Mesodermal cell (in vitro differentiated cells): Measurements from ENCODE around the gene SPNS2.
A peak's percentile ranks its signal among the peaks of the same experiment; 100 is the strongest.

Source experiments
- H3K27ac ChIP-seq: 2 replicates; pipeline ENCODE4 v1.7.0; 2013; ENCODE audit warnings: mild to moderate bottlenecking, low read depth, low read length, moderate library complexity; ENCODE audit not compliant: severe bottlenecking
- H3K36me3 ChIP-seq: 2 replicates; pipeline ENCODE4 v1.7.1; 2013; ENCODE audit warnings: mild to moderate bottlenecking, low read length, moderate library complexity; ENCODE audit not compliant: control insufficient read depth, insufficient read depth
- H3K4me1 ChIP-seq: one replicate; pipeline ENCODE4 v1.7.1; 2013; ENCODE audit warnings: mild to moderate bottlenecking, low read length; ENCODE audit not compliant: insufficient read depth, control insufficient read depth, poor library complexity, severe bottlenecking
- H3K4me3 ChIP-seq: 2 replicates; pipeline ENCODE4 v1.7.0; 2013; ENCODE audit warnings: low read length, control low read depth, mild to moderate bottlenecking; ENCODE audit not compliant: insufficient read depth, poor library complexity, severe bottlenecking; ENCODE audit errors: extremely low read depth
- H3K9me3 ChIP-seq: 2 replicates; pipeline ENCODE4 v1.7.1; 2013; ENCODE audit warnings: mild to moderate bottlenecking, low read length, moderate library complexity; ENCODE audit not compliant: control insufficient read depth
- WGBS, 2 experiments: methylation state at CpG; one replicate each; pipeline ENCODE4 v1.1.5; 2013; ENCODE audit warnings: missing lambda C conversion rate in 2 of 2; ENCODE audit not compliant: insufficient coverage in 2 of 2; 5-methylcytosine and 5-hydroxymethylcytosine counted together

SPNS2 gene

DNA sequence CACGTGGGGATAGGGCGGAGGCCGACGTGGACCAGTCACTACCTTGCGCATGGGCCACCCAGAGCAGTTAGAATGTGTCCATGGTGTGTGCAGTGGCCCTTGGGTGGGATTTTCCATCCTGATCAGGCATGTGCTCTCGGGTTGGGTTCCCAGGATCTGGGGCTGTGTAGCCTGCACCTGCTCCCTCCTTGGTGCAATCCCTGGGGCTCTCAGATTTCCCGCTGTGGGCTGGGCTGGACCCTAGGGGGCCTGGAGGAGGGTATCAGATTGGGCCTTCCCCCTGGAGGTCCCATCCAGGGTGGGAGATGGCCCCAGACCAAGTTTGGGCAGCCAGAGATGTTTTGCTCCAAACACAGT is 86.9 kb downstream of the SPNS2 start:
- Histone ChIP-seq H3K4me1 (peaks cover 21% of the 10 kb centered on the region), H3K36me3 (no peaks in the 10 kb centered on the region), H3K9me3 (no peaks in the 10 kb centered on the region), H3K27ac (no peak overlapping the region), H3K4me3 (no peak overlapping the region)
- 78% methylated on average over 5 to 7 of the region's 7 CpGs for WGBS, 2 experiments

DNA sequence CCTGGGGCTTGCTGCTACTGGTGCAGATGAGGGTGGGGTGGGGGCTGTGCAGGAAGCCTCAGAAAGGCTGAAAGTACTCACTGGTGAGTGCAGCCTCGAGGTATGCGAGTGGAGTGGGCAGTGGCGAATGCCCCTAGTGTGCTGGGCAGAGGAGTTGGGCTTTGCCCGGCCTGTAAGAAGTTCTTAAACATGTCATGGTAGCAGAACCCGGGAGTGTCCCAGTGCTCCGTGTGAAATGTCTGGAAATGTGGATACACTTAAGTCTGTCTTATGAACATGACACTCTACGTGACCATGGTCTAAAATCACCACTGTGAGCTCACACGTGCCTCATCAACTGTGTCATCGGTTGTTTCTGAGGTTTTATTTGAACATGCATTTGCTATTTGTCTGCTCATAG is 87.4 kb downstream of the SPNS2 start:
- H3K4me3 ChIP-seq, result no peak overlapping the region
- no peaks in the 10 kb centered on the region for H3K9me3 ChIP-seq
- H3K27ac ChIP-seq, result no peak overlapping the region
- no peaks in the 10 kb centered on the region for H3K36me3 ChIP-seq
- H3K4me1 ChIP-seq, result peaks cover 21% of the 10 kb centered on the region
- WGBS, 2 experiments, result 86 to 93% methylated on average over 8 to 9 of the region's 9 CpGs

DNA sequence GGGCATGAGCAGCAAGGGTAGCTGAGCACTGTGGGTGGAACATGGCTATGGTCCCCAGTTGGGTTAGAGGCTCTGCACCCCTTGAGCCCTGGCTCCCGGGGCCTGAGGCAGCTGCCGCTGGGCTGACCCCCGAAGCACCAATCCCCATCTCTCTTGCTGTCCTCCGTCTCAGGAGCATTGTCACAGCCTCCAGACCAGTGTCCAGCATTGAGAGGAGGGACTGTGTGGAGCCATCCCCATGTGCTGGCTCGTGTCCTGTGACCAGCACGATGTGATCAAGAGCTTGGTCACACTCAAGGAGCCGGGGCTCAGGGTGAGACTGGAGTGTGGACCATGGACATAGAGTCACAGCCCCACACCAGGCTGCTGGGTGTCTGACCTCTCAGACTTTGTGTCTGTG is 88.5 kb downstream of the SPNS2 start:
- H3K36me3 ChIP-seq, result no peaks in the 10 kb centered on the region
- peak overlapping the region; percentile 75 for H3K27ac ChIP-seq
- H3K4me1 ChIP-seq, result peaks cover 25% of the 10 kb centered on the region
- no peaks in the 10 kb centered on the region for H3K9me3 ChIP-seq
- 97 to 98% methylated on average over 5 of the region's 7 CpGs for whole genome bisulfite sequencing, 2 experiments
- H3K4me3 ChIP-seq, result no peak overlapping the region

DNA sequence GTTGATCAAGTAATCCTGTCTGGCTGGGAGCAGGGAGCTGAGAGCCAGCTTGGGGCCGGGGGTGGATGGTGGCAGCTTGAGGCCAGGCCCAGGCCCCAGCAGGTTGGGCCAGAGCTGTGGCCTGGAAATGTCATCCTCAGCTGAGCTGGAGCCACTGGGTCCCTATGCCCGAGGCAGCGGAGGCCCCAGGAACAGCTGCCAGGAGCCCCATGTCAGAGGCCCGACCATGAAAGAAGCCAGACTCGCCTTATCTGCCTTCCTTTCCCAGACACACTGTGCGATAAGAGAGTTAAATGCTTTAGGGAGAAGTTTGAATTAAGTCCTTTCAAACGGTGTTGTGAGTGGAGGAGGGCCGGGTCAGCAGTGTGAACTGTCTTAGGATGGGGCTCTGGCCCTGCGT is 89.1 kb downstream of the SPNS2 start:
- Histone ChIP-seq H3K4me3 (no peak overlapping the region), H3K4me1 (peaks cover 25% of the 10 kb centered on the region), H3K36me3 (no peaks in the 10 kb centered on the region), H3K9me3 (no peaks in the 10 kb centered on the region), H3K27ac (peak overlapping the region; percentile 75)
- 68 to 78% methylated on average over 3 to 5 of the region's 9 CpGs for WGBS, 2 experiments

DNA sequence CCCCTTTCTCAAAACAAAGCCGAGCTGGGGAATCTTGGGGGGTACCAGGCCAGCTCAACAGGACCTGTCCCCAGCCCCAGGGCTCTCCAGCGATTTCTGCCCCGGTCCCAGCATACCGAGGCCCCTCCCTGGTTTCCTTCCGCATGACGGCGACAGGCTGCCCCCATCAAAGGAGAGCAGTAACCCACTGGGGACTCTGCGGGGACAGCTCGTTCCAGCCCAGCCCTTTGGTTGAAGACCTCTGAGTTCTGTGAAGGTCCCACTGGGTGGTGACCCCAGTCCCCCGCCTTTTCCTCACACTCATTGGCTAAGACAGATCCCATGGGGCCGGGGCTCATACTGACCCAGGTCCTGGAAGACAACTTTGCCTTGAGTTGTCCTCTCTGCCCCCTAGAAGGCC is 89.7 kb downstream of the SPNS2 start:
- 87 to 88% methylated on average over 9 to 10 of the region's 11 CpGs for WGBS, 2 experiments
- Histone ChIP-seq H3K27ac (peak overlapping the region; percentile 75), H3K9me3 (no peaks in the 10 kb centered on the region), H3K36me3 (no peaks in the 10 kb centered on the region), H3K4me3 (no peak overlapping the region), H3K4me1 (peaks cover 21% of the 10 kb centered on the region)
